Esophagus muscularis mucosa (tissue), 4 donors: ENCODE measurements around the gene RALGAPB.

Source experiments
- EP300 ChIP-seq: sonication (generic); formaldehyde crosslinking; IDR thresholded peaks from one replicate; pipeline ENCODE4 v1.6.1; 2017; ENCODE audit warnings: antibody characterized with exemption
- POLR2A ChIP-seq: fragments of 450-650 bp; IDR thresholded peaks from one replicate; pipeline ENCODE4 v1.6.1; 2017; ENCODE audit warnings: antibody characterized with exemption, moderate library complexity, mild to moderate bottlenecking, low read depth
- POLR2AphosphoS5 ChIP-seq, 2 donors: sonication (generic); formaldehyde crosslinking; IDR thresholded peaks; one replicate each; pipeline ENCODE4 v1.6.1; 2017; ENCODE audit warnings: antibody characterized with exemption in 2 of 2
- TF ChIP-seq, protein P1 (sequence below), 3 experiments: fragments of 200-600 bp in 2 of 3; fragments of 450-650 bp in 1 of 3; sonication (generic) in 2 of 3; IDR thresholded peaks; one replicate each; pipeline ENCODE4 v1.5.1; 2017 to 2019; ENCODE audit warnings: antibody characterized with exemption in 3 of 3, mild to moderate bottlenecking in 2 of 3, moderate library complexity in 1 of 3

DNA sequence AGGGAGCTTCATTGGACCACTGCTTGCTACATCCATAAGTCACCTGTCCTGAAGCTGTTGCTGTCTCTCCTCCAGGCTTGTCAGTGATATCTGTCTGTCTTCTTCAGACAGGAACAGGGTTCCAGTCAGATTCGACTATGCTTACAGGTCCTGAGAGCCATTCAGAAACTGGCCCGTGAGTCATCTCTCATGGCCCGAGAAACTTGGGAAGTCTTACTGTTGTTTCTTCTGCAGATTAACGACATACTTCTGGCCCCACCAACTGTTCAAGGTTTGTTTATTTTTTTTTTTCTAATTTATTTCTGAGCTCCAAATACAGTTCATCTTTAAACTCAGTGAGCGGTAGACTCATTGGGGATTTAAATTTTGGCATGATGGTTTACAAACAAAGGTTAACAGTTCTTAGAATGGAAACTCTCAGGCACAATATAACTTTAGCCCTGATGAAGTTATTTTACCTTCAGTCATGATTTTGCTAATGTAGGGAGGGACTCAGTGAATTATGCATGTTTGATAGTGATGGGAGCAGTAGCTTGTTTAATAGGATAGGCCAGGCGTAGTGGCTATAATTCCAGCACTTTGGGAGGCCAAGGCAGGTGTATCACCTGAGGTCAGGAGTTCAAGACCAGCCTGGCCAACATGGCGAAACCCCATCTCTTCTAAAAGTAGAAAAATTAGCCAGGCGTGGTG, 24.7 kb downstream of the RALGAPB start:
- TF ChIP-seq, protein P1, sequence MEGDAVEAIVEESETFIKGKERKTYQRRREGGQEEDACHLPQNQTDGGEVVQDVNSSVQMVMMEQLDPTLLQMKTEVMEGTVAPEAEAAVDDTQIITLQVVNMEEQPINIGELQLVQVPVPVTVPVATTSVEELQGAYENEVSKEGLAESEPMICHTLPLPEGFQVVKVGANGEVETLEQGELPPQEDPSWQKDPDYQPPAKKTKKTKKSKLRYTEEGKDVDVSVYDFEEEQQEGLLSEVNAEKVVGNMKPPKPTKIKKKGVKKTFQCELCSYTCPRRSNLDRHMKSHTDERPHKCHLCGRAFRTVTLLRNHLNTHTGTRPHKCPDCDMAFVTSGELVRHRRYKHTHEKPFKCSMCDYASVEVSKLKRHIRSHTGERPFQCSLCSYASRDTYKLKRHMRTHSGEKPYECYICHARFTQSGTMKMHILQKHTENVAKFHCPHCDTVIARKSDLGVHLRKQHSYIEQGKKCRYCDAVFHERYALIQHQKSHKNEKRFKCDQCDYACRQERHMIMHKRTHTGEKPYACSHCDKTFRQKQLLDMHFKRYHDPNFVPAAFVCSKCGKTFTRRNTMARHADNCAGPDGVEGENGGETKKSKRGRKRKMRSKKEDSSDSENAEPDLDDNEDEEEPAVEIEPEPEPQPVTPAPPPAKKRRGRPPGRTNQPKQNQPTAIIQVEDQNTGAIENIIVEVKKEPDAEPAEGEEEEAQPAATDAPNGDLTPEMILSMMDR (IDR thresholded peaks at IDR 0.05): no peak
- TF ChIP-seq EP300 (no peak), POLR2A (no peak), POLR2AphosphoS5 (IDR thresholded peaks at IDR 0.05) (no peak)
